ENCODE measurements around the gene YJEFN3. TPM values are rescaled to one million over a fixed set of nuclear protein-coding genes. Genes with fewer than 3 reads are reported as not detected.

Gene YJEFN3
- total and polyA plus RNA-seq, 4 donors: 0.75 to 60.1 (median 5.5) TPM

DNA sequence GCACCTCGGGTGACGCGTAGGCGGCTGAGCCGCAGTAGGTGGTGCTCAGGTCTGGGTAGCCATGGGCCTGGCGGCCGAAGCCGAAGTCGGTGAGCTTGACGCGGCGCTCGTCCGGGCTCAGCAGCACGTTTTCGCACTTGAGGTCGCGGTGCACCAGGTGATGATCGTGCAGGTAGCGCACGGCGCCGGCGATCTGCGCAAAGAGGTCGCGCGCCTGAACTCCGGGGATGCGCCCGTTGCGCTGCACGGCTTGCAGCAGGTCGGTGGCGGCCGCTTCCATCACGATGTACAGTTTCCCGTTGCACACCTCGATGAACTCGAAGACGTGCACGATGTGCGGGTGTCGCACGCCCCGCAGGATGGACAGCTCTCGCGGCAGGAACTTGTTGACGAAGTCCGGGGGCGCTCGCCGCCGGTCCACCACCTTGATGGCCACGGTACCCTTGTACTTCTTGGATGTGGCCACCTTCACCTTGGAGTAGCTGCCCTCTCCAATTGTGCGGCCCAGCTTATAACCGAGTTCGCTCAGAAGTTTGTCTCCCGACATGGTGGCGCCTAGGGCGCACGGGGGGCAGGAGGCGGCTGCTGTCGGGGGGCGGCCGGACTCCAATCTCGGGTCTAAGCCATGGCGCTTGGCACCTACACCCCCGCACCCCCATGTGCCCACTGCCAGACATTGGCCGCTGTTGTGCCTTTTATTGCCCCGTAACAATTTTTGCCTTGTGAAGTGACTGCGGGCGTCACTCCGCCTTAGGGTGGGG, 13.7 kb upstream of the YJEFN3 start, which contains the start of gene TSSK6:
Gene TSSK6 (minus strand): TSS at position 668 of the 761 bp plus-strand sequence. CDS start 121 bp downstream, at position 547.
- ATAC-seq (ENCODE audit: low FRiP score): no peak
- intact Hi-C loops (cut with DNase I): no loop called here
- 76 to 79% methylated on average over 74 of the region's 74 CpGs for WGBS, 2 donors

GRCh38 chr19:19515642-19516519, 12.8 kb upstream of the YJEFN3 start, which contains the start of gene NDUFA13:
NDUFA13 (plus strand) TSS chr19:19516225; CDS start chr19:19516239, 14 bp downstream.
- no peaks in the 10 kb centered on the region for H3K4me1 ChIP-seq (ENCODE audit: control insufficient read depth in 1 of 2, insufficient read depth in 2 of 2, low read length in 2 of 2)
- intact Hi-C loops (cut with DNase I): no loop called here
- H3K36me3 ChIP-seq (ENCODE audit: control insufficient read depth in 1 of 2, insufficient read depth in 2 of 2, low read length in 1 of 2): peaks cover 2 to 3% of the 10 kb centered on the region in 2 donors
- no peaks in the 10 kb centered on the region for H3K27me3 ChIP-seq (ENCODE audit: control insufficient read depth in 1 of 2, insufficient read depth in 2 of 2, low read length in 1 of 2)
- peak within 1 kb of the TSS; percentile 72 to 85 for H3K4me3 ChIP-seq (ENCODE audit: low read length in 2 of 2)
- WGBS, 2 donors: 6 to 7% methylated on average over 61 of the region's 61 CpGs
- DNase-seq (peak; percentile 94 to 97), ATAC-seq (ENCODE audit: low FRiP score) (peak; percentile 95)
- H3K27ac ChIP-seq (ENCODE audit: low read depth in 1 of 2, low read length in 2 of 2): peak within 1 kb of the TSS in 1 of 2 donors; percentile 81
- H3K9me3 ChIP-seq (ENCODE audit: control insufficient read depth, low read length): no peaks in the 10 kb centered on the region

More for the DNA sequence above, 13.7 kb upstream of the YJEFN3 start, which contains the start of gene TSSK6:
- H3K4me1 ChIP-seq (ENCODE audit: control insufficient read depth in 1 of 2, insufficient read depth in 2 of 2, low read length in 2 of 2): no peaks in the 10 kb centered on the region
- H3K4me3 ChIP-seq (ENCODE audit: low read length in 2 of 2): peak within 1 kb of the TSS; percentile 72 to 85
- peaks cover under 1 to 2% of the 10 kb centered on the region in 2 donors for H3K36me3 ChIP-seq (ENCODE audit: control insufficient read depth in 1 of 2, insufficient read depth in 2 of 2, low read length in 1 of 2)
- no peak for DNase-seq
- H3K27me3 ChIP-seq (ENCODE audit: control insufficient read depth in 1 of 2, insufficient read depth in 2 of 2, low read length in 1 of 2): no peaks in the 10 kb centered on the region
- peak within 1 kb of the TSS in 1 of 2 donors; percentile 81 for H3K27ac ChIP-seq (ENCODE audit: low read depth in 1 of 2, low read length in 2 of 2)
- no peaks in the 10 kb centered on the region for H3K9me3 ChIP-seq (ENCODE audit: control insufficient read depth, low read length)

GRCh38 chr19:19517235-19517619, 11.5 kb upstream of the YJEFN3 start:
- no peak for DNase-seq
- Histone ChIP-seq H3K4me3 (ENCODE audit: low read length in 2 of 2) (no peak overlapping the region), H3K27me3 (ENCODE audit: control insufficient read depth in 1 of 2, insufficient read depth in 2 of 2, low read length in 1 of 2) (no peaks in the 10 kb centered on the region), H3K9me3 (ENCODE audit: control insufficient read depth, low read length) (no peaks in the 10 kb centered on the region), H3K4me1 (ENCODE audit: control insufficient read depth in 1 of 2, insufficient read depth in 2 of 2, low read length in 2 of 2) (no peaks in the 10 kb centered on the region), H3K36me3 (ENCODE audit: control insufficient read depth in 1 of 2, insufficient read depth in 2 of 2, low read length in 1 of 2) (peaks cover 2 to 3% of the 10 kb centered on the region in 2 donors), H3K27ac (ENCODE audit: low read depth in 1 of 2, low read length in 2 of 2) (no peak overlapping the region)
- no peak for ATAC-seq (ENCODE audit: low FRiP score)
- WGBS, 2 donors: 77 to 84% methylated on average over 10 of the region's 10 CpGs
- intact Hi-C loops (cut with DNase I): no loop called here

DNA sequence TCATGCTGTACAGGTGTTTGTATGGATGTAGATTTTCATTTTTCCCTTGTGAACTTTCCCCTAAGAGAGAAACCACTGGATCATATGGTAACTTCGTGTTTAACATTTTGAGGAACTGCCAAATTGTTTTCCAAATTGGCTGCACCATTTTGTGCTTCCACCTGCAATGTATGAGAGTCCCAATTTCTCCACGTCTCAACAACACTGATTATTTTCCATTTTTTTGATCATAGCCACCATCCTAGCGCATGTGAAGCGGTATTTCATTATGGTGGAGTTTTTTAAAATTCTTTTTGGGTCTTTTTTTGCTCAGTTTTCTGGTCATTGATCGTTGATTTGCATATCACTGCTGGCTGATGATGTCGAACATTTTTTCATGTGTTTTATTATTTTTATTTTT, 7.7 kb upstream of the YJEFN3 start:
- DNase-seq (no peak), ATAC-seq (ENCODE audit: low FRiP score) (no peak)
- intact Hi-C loops (cut with DNase I): loop anchor here in 1 of 2 donors (5.0 kb wide), 1 partner anchor 561 kb away; no protein-coding TSS in a partner anchor
- peaks cover 2 to 3% of the 10 kb centered on the region in 2 donors for H3K36me3 ChIP-seq (ENCODE audit: control insufficient read depth in 1 of 2, insufficient read depth in 2 of 2, low read length in 1 of 2)
- 81 to 84% methylated on average over 6 of the region's 6 CpGs for WGBS, 2 donors
- H3K4me3 ChIP-seq (ENCODE audit: low read length in 2 of 2): no peak overlapping the region
- no peaks in the 10 kb centered on the region for H3K4me1 ChIP-seq (ENCODE audit: control insufficient read depth in 1 of 2, insufficient read depth in 2 of 2, low read length in 2 of 2)
- no peak overlapping the region for H3K27ac ChIP-seq (ENCODE audit: low read depth in 1 of 2, low read length in 2 of 2)
- no peaks in the 10 kb centered on the region for H3K9me3 ChIP-seq (ENCODE audit: control insufficient read depth, low read length)
- no peaks in the 10 kb centered on the region for H3K27me3 ChIP-seq (ENCODE audit: control insufficient read depth in 1 of 2, insufficient read depth in 2 of 2, low read length in 1 of 2)

- H3K27ac ChIP-seq (ENCODE audit: low read depth in 1 of 2, low read length in 2 of 2): no peak overlapping the region
- H3K9me3 ChIP-seq (ENCODE audit: control insufficient read depth, low read length): no peaks in the 10 kb centered on the region
- ATAC-seq (ENCODE audit: low FRiP score): no peak
- no peaks in the 10 kb centered on the region for H3K4me1 ChIP-seq (ENCODE audit: control insufficient read depth in 1 of 2, insufficient read depth in 2 of 2, low read length in 2 of 2)
- WGBS, 2 donors: 86 to 87% methylated on average over 3 of the region's 3 CpGs
- DNase-seq: no peak
- H3K36me3 ChIP-seq (ENCODE audit: control insufficient read depth in 1 of 2, insufficient read depth in 2 of 2, low read length in 1 of 2): peaks cover 2 to 3% of the 10 kb centered on the region in 2 donors
- intact Hi-C loops (cut with DNase I): loop anchor here in 1 of 2 donors (5.0 kb wide), 1 partner anchor 559 kb away; no protein-coding TSS in a partner anchor
- no peak overlapping the region for H3K4me3 ChIP-seq (ENCODE audit: low read length in 2 of 2)
- no peaks in the 10 kb centered on the region for H3K27me3 ChIP-seq (ENCODE audit: control insufficient read depth in 1 of 2, insufficient read depth in 2 of 2, low read length in 1 of 2)
Observed at GRCh38 chr19:19523177-19523576, 5.5 kb upstream of the YJEFN3 start.

DNA sequence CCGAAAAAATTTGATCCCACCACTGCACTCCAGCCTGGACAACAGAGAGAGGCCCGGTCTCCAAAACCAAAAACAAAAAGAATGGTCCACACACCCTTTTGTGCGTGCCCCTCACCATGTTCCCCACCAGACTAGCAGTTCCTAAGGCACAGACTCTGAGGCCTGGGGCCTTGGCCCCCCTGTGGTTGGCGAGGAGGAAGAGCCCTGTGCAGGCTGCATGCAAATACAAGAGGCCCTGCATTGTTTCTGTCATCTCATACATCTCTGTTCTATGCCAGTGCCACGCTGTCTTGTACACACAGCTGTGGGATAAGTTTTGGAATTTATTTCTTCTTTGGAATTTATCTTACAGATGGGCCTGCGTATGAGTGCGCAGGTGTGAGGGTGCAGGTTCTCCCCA, 4.7 kb upstream of the YJEFN3 start:
- no peak for DNase-seq
- Histone ChIP-seq H3K27me3 (ENCODE audit: control insufficient read depth in 1 of 2, insufficient read depth in 2 of 2, low read length in 1 of 2) (no peaks in the 10 kb centered on the region), H3K9me3 (ENCODE audit: control insufficient read depth, low read length) (no peaks in the 10 kb centered on the region), H3K36me3 (ENCODE audit: control insufficient read depth in 1 of 2, insufficient read depth in 2 of 2, low read length in 1 of 2) (peaks cover 2 to 3% of the 10 kb centered on the region in 2 donors), H3K27ac (ENCODE audit: low read depth in 1 of 2, low read length in 2 of 2) (no peak overlapping the region), H3K4me3 (ENCODE audit: low read length in 2 of 2) (no peak overlapping the region), H3K4me1 (ENCODE audit: control insufficient read depth in 1 of 2, insufficient read depth in 2 of 2, low read length in 2 of 2) (no peaks in the 10 kb centered on the region)
- 87 to 91% methylated on average over 7 of the region's 7 CpGs for WGBS, 2 donors
- no peak for ATAC-seq (ENCODE audit: low FRiP score)
- intact Hi-C loops (cut with DNase I): loop anchor here in 1 of 2 donors (5.0 kb wide), 1 partner anchor 558 kb away; no protein-coding TSS in a partner anchor

- no peak overlapping the region for H3K27ac ChIP-seq (ENCODE audit: low read depth in 1 of 2, low read length in 2 of 2)
- H3K4me3 ChIP-seq (ENCODE audit: low read length in 2 of 2): no peak overlapping the region
- intact Hi-C loops (cut with DNase I): no loop called here
- ATAC-seq (ENCODE audit: low FRiP score): no peak
- no peaks in the 10 kb centered on the region for H3K9me3 ChIP-seq (ENCODE audit: control insufficient read depth, low read length)
- WGBS, 2 donors: 87 to 88% methylated on average over 23 of the region's 23 CpGs
- H3K27me3 ChIP-seq (ENCODE audit: control insufficient read depth in 1 of 2, insufficient read depth in 2 of 2, low read length in 1 of 2): no peaks in the 10 kb centered on the region
- DNase-seq: no peak
- no peaks in the 10 kb centered on the region for H3K4me1 ChIP-seq (ENCODE audit: control insufficient read depth in 1 of 2, insufficient read depth in 2 of 2, low read length in 2 of 2)
- H3K36me3 ChIP-seq (ENCODE audit: control insufficient read depth in 1 of 2, insufficient read depth in 2 of 2, low read length in 1 of 2): no peaks in the 10 kb centered on the region
Observed at GRCh38 chr19:19525611-19526380, 2.9 kb upstream of the YJEFN3 start.

Data from aorta (tissue), 5 donors.